GM18498 (cell line): ENCODE measurements around the gene MRPL4.
"Not testable (repeated sequence)": the region's sequence is repeated elsewhere in the genome, so short reads cannot be mapped to it uniquely, and the experiment has no call there.

ENCODE experiments used
- ATAC-seq: cut with Tn5 transposase; IDR thresholded peaks from one replicate; pipeline ENCODE4 v1.9.1; 2021; ENCODE audit warnings: mild to moderate bottlenecking, moderate library complexity; ENCODE audit not compliant: unreplicated experiment

Gene MRPL4

GRCh38 chr19:10230173-10230860, 21.7 kb upstream of the MRPL4 start:
- peak; percentile 20 for ATAC-seq

DNA sequence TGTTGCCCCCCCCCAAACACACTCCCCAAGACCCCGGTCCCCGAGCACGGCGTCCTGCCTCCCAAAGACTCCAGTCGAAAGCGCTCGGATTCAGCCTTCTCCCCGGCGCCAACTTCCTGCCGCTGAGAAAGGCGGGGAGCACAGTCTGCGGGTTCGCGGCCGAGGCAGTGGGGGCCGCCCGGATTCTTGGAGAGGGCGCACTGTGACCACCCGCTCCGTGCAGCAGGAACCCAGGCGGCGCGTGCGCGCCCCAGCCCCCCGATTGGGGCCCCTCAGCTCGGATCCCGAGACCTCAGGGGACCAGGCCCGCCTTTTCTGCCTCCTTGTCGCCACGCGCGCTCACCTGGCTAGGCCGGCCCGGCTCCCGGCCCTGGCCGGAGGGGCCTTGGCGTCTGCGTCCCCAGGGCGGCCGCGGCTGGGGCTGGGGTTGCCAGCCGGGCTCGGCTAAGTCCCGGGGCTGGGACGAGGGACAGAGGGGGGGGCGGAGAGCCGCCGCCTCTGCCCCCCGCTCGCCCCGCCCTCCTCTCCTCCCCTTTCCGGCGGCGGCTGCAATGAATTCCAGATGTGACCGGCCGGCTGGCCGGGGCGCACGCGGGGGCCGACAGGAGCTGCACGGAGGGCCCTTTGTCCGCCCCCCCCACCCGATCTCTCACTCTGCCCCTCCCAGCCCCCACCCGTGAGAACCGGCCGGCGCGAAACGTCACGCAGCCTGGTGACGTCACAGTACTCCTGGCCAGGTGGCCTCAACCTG, 21.0 kb upstream of the MRPL4 start, which contains the start of gene S1PR2:
S1PR2 (minus strand) TSS at position 471 of the 751 bp plus-strand sequence. CDS start 6,426 bp downstream, outside the sequence.
- ATAC-seq: peak; percentile 55

DNA sequence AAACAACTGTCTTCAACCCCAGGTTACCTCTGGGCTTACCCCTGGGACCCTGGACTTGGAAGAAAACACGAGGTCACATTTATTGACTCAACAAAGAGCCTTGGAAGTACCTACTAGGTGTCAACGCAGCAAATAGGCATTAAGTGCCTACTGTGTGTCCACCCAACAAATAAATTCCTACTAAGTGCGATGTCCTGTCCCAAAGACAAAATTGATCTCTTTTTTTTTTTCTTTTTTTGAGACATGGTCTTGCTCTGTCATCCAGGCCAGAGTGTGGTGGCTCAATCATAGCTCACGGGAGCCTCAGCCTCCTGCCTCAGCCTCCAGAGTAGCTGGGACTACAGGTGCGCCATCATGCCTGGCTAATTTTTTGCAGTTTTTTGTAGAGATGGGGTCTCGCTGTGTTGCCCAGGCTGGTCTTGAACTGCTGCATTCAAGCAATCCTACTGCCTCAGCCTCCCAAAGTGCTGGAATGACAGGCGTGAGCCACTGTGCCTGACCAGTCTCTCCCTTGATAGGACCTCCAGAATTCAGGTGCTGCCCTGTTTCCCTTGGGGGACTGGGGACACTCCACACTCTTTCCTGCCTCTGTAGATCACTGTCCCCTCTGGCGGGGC, 20.3 kb upstream of the MRPL4 start:
- no peak for ATAC-seq

GRCh38 chr19:10233946-10234345, 18.1 kb upstream of the MRPL4 start:
- ATAC-seq: no peak

DNA sequence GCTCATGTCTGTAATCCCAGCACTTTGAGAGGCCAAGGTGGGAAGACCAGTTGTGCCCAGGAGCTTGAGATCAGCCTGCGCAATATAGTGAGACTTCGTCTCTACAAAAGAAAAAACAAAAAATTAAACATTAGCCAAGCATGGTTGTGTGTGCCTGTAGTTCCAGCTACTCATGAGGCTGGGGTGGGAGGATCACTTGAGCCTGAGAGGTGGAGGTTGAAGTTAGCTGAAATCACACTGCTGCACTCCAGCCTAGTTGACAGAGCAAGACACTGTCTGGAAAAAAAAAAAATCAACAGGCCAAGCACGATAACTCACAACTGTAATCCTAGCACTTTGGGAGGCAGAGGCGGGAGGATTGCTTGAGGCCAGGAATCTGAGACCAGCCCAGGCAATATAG, 17.0 kb upstream of the MRPL4 start:
- no peak for ATAC-seq

- ATAC-seq: not testable (repeated sequence)
Measured at GRCh38 chr19:10235409-10235808, 16.6 kb upstream of the MRPL4 start.

- no peak for ATAC-seq
Measured at GRCh38 chr19:10237702-10238101, 14.3 kb upstream of the MRPL4 start.

DNA sequence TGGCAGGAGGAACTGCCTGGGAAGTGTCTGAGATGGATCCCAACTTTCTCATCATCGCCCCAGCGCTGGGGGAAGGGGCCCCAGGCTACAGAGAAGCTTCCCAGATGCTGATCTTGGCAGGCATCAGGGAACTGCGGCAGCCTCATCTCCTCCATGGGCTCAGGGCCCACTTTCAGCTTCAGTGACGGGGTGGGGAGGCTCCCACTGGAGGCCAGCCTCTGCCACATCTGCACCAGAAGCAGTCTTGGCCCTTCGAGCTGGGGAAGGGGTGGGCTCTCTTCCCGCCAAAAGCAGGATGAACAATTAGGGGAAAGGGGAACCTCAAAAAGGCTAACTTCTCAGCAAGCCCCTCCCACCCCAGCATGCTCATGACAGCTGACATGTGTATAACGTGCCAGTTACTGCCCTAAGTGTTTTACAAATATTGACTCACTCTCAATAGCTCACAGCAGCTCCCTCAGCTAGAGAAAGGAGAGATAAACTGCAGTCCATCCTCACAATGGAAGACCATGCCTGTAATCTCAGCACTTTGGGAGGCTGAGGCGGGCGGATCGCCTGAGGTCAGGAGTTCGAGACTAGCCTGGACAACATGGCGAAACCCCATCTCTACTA, 13.7 kb upstream of the MRPL4 start:
- no peak for ATAC-seq

GRCh38 chr19:10241826-10242449, 10.1 kb upstream of the MRPL4 start:
- ATAC-seq: not testable (repeated sequence)

DNA sequence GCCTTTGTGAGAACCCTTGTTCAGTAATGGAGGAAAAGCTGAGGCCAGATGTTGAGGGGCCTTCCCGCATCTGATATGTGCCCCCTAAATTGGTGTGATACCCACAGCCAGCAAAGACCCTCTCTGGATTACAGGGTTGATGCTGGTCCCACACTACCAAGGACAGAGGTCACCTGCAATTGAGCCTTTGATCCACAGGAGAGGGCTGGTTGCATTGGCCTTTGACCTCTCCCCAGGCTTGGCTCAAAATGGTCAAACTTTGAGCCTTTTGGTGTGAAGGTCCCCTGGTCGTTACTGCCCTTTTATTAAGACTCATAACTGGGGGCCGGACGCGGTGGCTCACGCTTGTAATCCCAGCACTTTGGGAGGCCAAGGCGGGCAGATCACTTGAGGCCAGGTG, 8.4 kb upstream of the MRPL4 start:
- no peak for ATAC-seq

- ATAC-seq: no peak
Measured at GRCh38 chr19:10245189-10245939, 6.7 kb upstream of the MRPL4 start.

DNA sequence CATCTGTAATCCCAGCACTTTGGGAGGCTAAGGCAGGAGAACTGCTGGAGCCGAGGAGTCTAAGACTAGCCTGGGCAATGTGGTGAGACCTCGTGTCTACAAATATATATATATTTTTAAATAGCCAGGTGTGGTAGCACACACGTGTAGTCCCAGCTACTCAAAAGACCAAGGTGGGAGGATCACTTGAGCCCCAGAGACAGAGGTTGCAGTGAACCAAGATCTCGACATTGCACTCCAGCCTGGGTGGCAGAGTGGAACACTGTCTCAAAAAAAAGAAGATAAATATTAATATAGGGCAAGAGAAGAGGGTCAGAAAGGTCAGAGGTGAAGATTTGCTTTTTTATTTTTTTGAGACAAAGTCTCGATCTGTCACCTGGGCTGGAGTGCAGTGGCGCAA, 5.5 kb upstream of the MRPL4 start:
- ATAC-seq: no peak

DNA sequence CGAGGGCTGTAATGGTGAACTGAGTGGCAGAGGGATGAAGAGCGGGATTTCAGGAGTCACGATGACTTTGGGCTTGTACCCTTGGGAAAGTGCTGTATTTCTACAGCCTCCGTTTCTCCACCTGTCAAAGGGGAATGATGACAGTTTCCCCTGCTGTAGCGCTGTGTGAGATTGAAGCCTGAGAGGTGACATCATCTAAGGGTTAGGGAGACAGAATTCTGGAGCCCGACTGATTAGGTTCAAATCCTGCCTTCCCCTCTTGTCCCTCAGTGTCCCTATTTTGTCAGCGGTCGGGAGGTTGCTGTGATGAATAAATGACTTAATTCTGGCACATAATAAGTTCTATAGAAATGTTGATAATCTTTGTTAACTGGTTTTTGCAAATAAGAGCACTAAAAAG, 693 bp downstream of the MRPL4 start:
- ATAC-seq: no peak

- no peak for ATAC-seq
Measured at GRCh38 chr19:10254244-10254643, 2.2 kb downstream of the MRPL4 start.

DNA sequence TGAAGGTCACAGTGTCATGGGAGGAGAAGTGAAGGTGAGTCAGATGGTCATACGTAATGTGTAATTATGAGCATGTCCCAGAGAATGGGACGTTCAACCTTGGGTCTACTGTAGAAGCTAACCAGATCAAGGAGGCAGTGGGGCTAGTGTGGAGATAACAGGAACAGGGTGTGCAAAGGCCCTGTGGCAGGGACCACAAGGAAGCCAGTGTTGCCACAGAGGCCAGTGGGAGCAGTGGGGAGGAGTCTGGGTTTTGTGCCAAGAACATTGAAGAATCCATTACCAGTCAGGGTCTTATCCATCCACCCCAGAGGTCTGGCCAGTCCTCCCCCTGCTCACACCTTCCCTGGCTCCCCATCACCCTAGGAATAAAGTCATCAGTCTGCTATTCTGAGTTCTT, 3.3 kb downstream of the MRPL4 start:
- ATAC-seq: no peak

DNA sequence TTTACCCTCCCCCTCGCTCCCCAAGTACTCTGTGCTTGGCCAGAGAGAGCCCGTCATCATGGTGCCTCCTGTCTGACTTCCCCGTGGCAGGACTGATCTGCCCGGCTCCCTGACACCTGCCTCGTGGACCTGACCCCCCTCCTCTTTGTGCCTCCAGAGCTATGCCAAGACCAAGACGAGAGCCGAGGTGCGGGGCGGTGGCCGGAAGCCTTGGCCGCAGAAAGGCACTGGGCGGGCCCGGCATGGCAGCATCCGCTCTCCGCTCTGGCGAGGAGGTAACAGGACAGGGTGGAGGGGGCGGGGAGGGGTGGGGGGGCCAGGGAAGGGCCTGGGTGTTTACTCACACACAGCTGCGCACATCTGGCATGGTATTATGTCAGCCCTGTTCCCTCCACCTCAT, 4.5 kb downstream of the MRPL4 start:
- ATAC-seq: no peak

- ATAC-seq: no peak
Measured at GRCh38 chr19:10256970-10257615, 5.1 kb downstream of the MRPL4 start.

DNA sequence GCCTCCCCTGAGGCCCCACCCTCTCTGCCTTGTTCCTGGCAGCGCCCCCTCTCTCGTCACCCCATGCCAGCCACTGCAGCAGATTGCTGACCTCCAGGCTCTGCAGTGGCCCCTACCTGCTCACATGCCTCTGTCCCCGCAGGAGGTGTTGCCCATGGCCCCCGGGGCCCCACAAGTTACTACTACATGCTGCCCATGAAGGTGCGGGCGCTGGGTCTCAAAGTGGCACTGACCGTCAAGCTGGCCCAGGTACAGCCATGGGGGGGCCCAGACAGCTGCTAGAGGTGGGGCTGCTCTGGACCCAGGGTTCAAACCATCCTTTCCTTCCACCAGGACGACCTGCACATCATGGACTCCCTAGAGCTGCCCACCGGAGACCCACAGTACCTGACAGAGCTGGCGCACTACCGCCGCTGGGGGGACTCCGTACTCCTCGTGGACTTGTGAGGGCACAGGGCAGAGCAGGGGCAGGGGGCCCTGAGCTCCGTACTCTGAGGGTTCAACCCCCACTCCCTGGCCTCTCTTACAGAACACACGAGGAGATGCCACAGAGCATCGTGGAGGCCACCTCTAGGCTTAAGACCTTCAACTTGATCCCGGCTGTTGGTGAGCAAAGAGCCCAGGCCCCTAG, 6.2 kb downstream of the MRPL4 start:
- ATAC-seq: no peak

GRCh38 chr19:10259162-10259905, 7.3 kb downstream of the MRPL4 start:
- ATAC-seq: no peak
